SKM-1 treated with dmso at 0.1 percent for 144 hours (cell line): ENCODE data around the gene CEMP1.

Experiments
- DNase-seq: peaks from one replicate; lab custom pipeline; 2025; ENCODE audit not compliant: unreplicated experiment; lab: John Stamatoyannopoulos, UW

CEMP1 gene

DNA sequence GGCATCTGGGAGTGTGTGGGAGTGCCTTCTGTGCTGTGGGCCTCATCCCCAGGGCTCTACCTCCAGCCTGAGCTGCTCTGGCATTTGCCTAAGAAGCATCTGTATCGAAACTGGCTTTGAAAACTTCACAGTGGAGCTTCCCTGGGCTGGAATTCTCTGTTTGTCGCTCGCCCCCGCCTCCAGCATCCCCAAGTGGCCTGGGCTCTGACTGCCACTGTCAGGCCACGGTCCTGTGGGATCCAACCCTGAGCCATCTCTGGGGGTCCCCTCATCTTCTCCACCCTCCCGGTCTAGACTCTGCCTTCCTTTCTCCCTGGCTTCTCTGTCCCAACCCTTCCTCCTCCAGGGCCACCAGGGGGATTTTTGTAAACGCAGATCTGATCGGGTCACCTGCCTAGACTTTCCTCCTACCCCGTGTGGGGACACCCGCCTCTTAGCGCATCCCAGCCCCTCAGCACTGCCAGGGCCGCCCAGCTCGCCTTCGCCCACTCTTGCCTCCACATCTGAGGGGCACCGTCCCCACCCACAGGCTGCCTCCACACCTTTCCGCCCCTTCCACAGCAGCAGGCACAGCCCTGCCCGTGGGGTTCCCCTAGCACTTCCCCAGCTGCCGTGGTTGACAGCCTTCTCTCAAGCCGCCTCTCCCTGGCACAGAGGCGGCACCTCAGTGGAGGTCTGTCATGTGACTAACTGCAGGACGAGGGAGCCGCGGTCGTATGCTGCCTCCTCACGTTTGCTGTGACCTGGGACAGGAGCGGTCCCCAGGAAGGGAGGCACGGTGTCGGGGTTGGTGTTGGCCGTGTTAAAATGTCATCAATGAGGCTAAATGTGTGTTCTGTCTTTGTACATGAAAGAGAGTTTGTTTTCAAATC is 44.3 kb downstream of the CEMP1 start:
- no peak for DNase-seq

DNA sequence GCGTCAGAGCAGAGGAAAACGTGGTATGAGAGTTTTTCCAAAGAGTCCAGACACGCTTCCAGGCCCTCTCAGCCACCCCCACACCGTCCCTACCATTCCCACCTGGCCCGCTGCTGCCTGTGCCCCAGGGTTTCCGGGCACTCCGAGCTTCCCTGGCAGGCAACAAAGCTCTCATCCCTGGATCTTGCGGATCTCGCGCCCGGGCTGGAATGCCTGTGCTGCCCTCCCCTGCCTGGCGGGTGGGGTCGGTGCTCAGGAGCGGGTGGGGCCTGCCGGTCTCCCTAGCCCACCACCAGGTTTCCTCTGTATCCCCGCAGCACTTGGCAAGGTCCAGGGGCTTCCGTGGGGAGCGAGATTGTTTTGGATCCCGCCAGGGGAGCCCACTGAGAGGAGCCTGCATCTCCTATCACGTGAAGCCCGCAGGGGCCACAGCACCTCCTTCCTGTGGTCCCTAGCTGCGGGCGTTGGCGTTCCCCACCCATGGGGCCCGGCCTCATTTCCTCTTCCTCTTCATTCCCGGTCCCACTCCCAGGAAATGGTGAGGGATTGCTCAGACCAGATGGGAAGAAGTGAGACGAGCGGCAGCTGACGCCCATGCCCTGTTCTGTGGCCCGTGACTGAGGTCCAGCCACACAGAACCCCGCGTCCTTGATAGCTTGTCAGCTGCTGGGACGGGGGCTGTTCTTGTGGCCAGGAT is 45.2 kb downstream of the CEMP1 start:
- DNase-seq = no peak

DNA sequence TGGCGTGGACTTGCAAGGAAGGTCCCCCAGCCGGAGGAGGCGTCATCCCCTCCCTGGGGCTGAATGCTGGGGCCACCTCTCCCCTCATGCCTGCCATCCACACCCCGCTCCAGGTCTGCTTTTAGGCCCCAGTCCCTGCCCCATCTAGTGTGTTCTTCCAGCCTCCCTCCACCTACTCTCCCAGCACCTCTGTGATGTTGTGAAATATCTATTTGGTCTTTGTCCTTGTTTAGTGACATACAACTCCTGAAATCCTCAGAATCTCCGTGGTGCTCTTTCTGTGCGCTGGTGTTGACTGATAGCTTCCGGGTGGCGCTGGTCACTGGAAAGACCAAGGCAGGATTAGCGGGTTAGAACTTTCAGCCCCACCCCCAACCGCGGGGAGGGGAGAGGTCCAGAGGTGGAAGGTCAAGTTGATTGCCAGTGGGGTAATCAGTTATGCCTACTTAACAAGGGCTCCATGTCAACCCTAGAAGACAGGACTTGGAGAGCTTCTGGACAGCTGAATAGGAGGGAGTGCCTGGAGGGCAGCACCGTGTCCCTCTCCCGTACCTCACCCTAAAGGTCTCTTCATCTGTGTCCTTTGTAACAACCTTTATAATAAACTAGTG is 46.2 kb downstream of the CEMP1 start:
- DNase-seq = no peak

DNA sequence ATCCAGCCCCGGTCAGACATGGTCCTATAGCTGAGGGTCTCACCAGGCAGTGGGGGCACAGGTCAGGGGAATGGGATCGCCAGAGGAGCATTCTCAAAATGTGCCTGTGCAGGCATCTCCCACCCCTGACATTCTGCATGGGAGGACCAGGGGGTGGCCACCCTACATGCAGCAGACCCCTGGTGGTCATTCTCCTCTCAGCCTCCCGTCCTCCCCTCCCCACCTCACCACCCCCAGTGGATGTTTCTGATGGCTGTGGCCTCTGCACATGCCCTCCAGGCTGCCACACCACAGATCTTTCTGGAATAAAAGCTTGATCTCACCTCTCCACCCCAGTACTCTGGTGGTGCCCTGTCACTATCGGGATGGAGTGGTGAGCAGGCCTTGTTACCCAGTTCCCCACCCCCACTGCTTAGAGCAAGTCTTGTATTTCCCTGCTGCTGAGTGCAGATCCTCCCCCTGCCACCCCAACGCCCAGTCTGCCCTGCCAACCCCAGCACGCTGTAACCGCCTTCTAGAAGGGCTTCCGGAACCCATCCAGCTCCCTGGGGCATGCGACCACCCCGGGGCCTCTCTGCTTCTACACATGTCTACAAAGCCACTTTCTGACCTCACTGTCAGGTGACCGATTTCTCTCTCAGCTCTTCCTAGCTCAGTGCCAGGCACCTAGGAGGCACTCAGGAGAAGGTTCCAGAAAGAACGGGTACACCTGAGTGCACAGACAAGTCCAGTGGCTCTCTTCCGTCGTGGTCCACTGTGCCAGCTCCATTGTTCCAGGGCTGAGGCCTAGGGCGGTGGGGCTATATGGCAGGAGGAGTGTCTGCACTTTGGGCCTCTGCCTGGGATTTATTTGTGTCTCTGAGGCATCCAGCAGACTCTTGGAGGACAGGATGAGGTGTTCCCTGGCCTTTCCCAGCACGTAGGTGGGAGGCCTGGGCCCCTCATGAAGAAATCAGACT is 47.0 kb downstream of the CEMP1 start:
- DNase-seq = no peak

DNA sequence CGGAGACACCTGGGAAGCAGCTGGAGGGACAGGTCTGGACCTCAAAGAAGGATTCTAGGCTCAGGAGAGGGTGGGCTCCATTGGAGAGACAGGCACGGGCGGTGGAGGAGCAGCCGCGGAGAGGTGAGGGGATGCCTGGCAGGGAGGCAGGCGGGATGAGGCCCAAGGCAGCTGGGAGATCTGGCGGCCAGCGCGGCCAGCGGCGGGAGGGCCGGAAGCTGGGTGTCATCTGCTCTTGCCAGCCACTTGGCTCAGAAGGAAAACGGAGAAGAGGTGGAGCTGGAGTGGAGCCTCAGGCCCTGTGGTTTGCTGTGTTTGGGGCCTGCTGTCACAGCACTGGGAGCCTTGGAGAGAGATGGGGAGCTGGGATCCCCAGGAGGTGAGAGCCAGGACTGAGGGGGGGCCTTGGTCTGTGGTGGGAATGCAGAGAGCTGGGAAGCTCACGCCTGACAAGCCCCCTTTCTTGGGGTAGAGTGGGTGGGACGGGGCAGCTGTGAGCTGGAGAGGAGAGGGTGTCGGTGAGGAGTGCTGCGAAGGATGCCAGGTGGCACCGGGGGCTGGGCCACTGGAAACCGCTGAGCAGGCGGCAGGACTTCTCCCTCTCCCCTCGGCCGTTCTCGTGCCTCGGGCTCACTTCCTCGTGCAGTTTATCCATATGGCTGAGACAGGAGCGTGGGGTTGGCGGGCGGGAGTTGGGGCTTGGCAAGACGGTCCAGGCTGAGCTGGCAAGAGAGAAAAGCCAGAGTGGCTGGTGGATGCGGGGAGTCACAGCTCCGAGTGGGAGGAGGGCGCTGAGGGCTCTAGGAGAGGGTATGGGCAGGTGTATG is 48.3 kb downstream of the CEMP1 start:
- DNase-seq = no peak

DNA sequence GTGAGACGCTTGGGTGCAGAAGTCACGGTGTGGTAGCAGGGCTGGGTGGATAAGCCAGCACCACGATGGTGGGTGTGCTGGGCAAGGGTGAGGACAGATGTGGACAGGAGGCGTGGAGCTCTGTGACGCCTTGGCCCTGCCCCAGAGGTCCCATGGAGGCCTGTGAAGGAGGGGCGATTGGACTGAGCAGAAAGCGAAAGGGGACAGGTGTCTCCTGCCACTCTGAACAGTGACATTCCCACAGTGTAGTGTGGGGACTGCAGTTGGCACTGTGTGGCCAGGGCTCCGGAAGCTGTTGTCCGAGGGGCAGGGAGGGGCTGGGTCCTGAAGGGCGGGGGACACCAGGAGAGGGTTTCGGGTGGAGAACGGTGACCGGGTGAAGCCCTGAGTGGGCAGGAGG is 49.0 kb downstream of the CEMP1 start:
- no peak for DNase-seq

DNA sequence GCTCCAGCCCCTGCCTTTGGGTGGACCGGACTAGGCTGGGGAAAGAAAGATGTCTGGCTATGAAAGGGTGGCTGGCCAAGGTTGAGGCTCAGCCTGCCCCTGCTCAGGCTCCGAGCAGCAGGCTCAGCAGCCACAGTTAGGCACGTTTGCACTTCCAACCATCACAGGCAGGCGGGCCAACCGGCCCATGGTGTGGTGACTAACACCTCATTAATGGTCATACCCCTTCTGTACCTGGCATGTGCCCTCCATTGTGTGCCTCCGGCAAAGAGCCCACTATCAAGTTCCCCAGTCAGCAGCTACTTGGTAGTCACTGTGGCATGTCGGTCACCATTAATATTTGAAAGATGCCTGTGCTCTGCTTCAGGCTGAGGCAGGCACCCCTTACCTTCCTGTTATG is 49.5 kb downstream of the CEMP1 start:
- no peak for DNase-seq

DNA sequence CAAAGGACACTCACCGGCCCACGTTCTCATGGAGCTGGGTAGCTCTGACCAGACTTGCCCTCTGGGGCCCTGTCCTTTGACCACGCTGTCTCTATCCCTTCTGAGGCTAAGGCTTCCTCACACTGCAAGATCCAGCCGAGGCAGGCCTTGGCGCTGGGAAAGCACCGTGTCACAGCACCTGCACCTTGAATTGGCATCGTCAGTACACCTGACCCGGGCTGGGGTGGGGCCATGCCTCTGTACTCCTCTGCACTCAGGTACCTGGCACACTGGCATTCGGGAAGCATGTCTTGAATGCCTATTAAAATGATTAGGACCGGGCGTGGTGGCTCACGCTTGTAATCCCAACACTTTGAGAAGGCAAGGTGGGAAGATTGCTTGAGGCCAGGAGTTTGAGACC is 50.3 kb downstream of the CEMP1 start:
- DNase-seq = no peak
